SK-N-SH treated with all-trans-retinoic acid at 6 μM for 48 hours (cell line): ENCODE measurements around the gene NXPH4.

Experiments
- ARNTL ChIP-seq: fragments of 450-650 bp; formaldehyde crosslinking; IDR thresholded peaks from 2 replicates; pipeline ENCODE4 v1.5.0; 2020; ENCODE audit warnings: low read depth, mild to moderate bottlenecking, moderate library complexity, borderline replicate concordance
- BACH2 ChIP-seq: fragments of 250-450 bp; sonication (Bioruptor Pico); IDR thresholded peaks from 2 replicates; pipeline ENCODE4 v1.9.0; 2021; ENCODE audit warnings: mild to moderate bottlenecking, borderline replicate concordance
- CREB5 ChIP-seq: fragments of 250-450 bp; sonication (Bioruptor Pico); IDR thresholded peaks from 2 replicates; pipeline ENCODE4 v1.5.1; 2020; ENCODE audit warnings: low read depth, mild to moderate bottlenecking, moderate library complexity
- CSRNP3 ChIP-seq: fragments of 250-450 bp; sonication (Bioruptor Pico); IDR thresholded peaks from 2 replicates; pipeline ENCODE4 v1.5.1; 2021; ENCODE audit warnings: mild to moderate bottlenecking, moderate library complexity
- ESRRG ChIP-seq: fragments of 250-450 bp; sonication (Bioruptor Pico); IDR thresholded peaks from 2 replicates; pipeline ENCODE4 v1.6.1; 2021; ENCODE audit warnings: mild to moderate bottlenecking
- PATZ1 ChIP-seq: fragments of 250-450 bp; sonication (Bioruptor Pico); IDR thresholded peaks from 2 replicates; pipeline ENCODE4 v1.8.0; 2020; ENCODE audit warnings: mild to moderate bottlenecking, moderate library complexity, borderline replicate concordance
- POU6F1 ChIP-seq: fragments of 250-450 bp; sonication (Bioruptor Pico); IDR thresholded peaks from 2 replicates; pipeline ENCODE4 v1.8.0; 2021; ENCODE audit warnings: low read depth, mild to moderate bottlenecking, moderate library complexity, borderline replicate concordance
- RARB ChIP-seq: fragments of 250-450 bp; sonication (Bioruptor Pico); IDR thresholded peaks from 2 replicates; pipeline ENCODE4 v1.8.0; 2021; ENCODE audit warnings: mild to moderate bottlenecking, moderate library complexity
- SNAI2 ChIP-seq: fragments of 250-450 bp; sonication (Bioruptor Pico); IDR thresholded peaks from 2 replicates; pipeline ENCODE4 v1.5.0; 2020; ENCODE audit warnings: mild to moderate bottlenecking, moderate library complexity
- ZC3H10 ChIP-seq: fragments of 250-450 bp; sonication (Bioruptor Pico); IDR thresholded peaks from 2 replicates; pipeline ENCODE4 v1.5.1; 2021; ENCODE audit warnings: mild to moderate bottlenecking, moderate library complexity
- ZFP3 ChIP-seq: fragments of 250-450 bp; sonication (Bioruptor Pico); IDR thresholded peaks from 2 replicates; pipeline ENCODE4 v1.5.0; 2020; ENCODE audit warnings: mild to moderate bottlenecking, moderate library complexity
- ZFP30 ChIP-seq: fragments of 450-650 bp; formaldehyde crosslinking; IDR thresholded peaks from 2 replicates; pipeline ENCODE4 v1.5.0; 2022; ENCODE audit warnings: mild to moderate bottlenecking, moderate library complexity
- ZNF565 ChIP-seq: fragments of 450-650 bp; formaldehyde crosslinking; conservative IDR thresholded peaks from 2 replicates; pipeline ENCODE4 v1.5.0; 2020; ENCODE audit warnings: low read depth, mild to moderate bottlenecking, moderate library complexity
- ZNF8 ChIP-seq: fragments of 450-650 bp; formaldehyde crosslinking; IDR thresholded peaks from 2 replicates; pipeline ENCODE4 v1.5.0; 2020; ENCODE audit warnings: mild to moderate bottlenecking, moderate library complexity

GRCh38 chr12:57180321-57180989 lies 36.1 kb upstream of the NXPH4 start:
- TF ChIP-seq POU6F1 (CRISPR knock-in tag), result no peak
- no peak for TF ChIP-seq ZFP30 (CRISPR knock-in tag)
- TF ChIP-seq ZC3H10 (CRISPR knock-in tag), result no peak
- no peak for TF ChIP-seq PATZ1
- no peak for TF ChIP-seq ARNTL
- no peak for TF ChIP-seq ZNF565 (CRISPR knock-in tag)
- TF ChIP-seq ZNF8, result no peak
- no peak for TF ChIP-seq CREB5 (CRISPR knock-in tag)
- no peak for TF ChIP-seq BACH2 (CRISPR knock-in tag)
- TF ChIP-seq RARB (CRISPR knock-in tag), result no peak
- no peak for TF ChIP-seq ESRRG (CRISPR knock-in tag)
- no peak for TF ChIP-seq ZFP3 (CRISPR knock-in tag)
- no peak for TF ChIP-seq CSRNP3 (CRISPR knock-in tag)
- TF ChIP-seq SNAI2 (CRISPR knock-in tag), result no peak
